Transverse colon (tissue), 4 donors: ENCODE data around the gene TCF20.

Source experiments
- CTCF ChIP-seq, 5 experiments: fragments of 200-600 bp in 3 of 5; fragments of 450-650 bp in 2 of 5; sonication (generic) in 3 of 5; IDR thresholded peaks; 1 replicate in 2 of 5; 2 replicates in 3 of 5; pipeline ENCODE4 v1.5.1; 2016 to 2017; ENCODE audit warnings: antibody characterized with exemption in 5 of 5, inconsistent platforms in 3 of 5, mild to moderate bottlenecking in 2 of 5, moderate library complexity in 1 of 5
- POLR2A ChIP-seq: fragments of 450-650 bp; IDR thresholded peaks from one replicate; pipeline ENCODE4 v1.6.1; 2016; ENCODE audit warnings: antibody characterized with exemption, mild to moderate bottlenecking, moderate library complexity
- POLR2AphosphoS5 ChIP-seq, 3 donors: sonication (generic); formaldehyde crosslinking; IDR thresholded peaks; one replicate each; pipeline ENCODE4 v1.6.1; 2016; ENCODE audit warnings: antibody characterized with exemption in 3 of 3

- TF ChIP-seq POLR2A (no peak), POLR2AphosphoS5 (IDR thresholded peaks at IDR 0.05) (no peak), CTCF (IDR thresholded peaks at IDR 0.05) (no peak)
Measured at GRCh38 chr22:42301742-42302102, 31.3 kb upstream of the TCF20 start.
